Thyroid gland (tissue), 4 donors: ENCODE measurements around the gene TRAPPC1.

Experiments used
- CTCF ChIP-seq, 6 experiments: fragments of 200-600 bp in 3 of 6; fragments of 450-650 bp in 3 of 6; sonication (generic) in 3 of 6; IDR thresholded peaks; one replicate each; pipeline ENCODE4 v1.5.1; 2016 to 2019; ENCODE audit warnings: antibody characterized with exemption in 6 of 6, mild to moderate bottlenecking in 2 of 6, inconsistent platforms in 1 of 6, moderate library complexity in 1 of 6
- POLR2A ChIP-seq, 2 donors: fragments of 450-650 bp; IDR thresholded peaks; one replicate each; pipeline ENCODE4 v1.6.1; 2017; ENCODE audit warnings: antibody characterized with exemption in 2 of 2, mild to moderate bottlenecking in 2 of 2, moderate library complexity in 1 of 2

- TF ChIP-seq CTCF (IDR thresholded peaks at IDR 0.05): no peak
- no peak for TF ChIP-seq POLR2A (IDR thresholded peaks at IDR 0.05)
These were observed 18.8 kb upstream of the TRAPPC1 start for GRCh38 chr17:7950578-7950977.
